GM12878 (cell line): ENCODE data around the gene GREB1. TPM values are rescaled to one million over a fixed set of nuclear protein-coding genes. Genes with fewer than 3 reads are reported as not detected.

Experiments used
- ATAC-seq: fragments of 200-7000 bp; cut with Tn5 transposase; 3 replicates; pipeline ENCODE4 v1.9.1; 2020; ENCODE audit warnings: mild to moderate bottlenecking, moderate library complexity
- BruUV-seq: library from RNA; stranded (reverse); fragments of 400-500 nt; replicated peaks from 2 replicates; lab custom pipeline; 2021; lab: Mats Ljungman, UMichigan
- CTCF ChIA-PET: fragments of 300-600 bp; sonication (Branson Sonifier 250); formaldehyde crosslinking; extraction: SDS; loops from one replicate; lab custom pipeline; 2021; ENCODE audit warnings: inconsistent platforms; lab: Yijun Ruan, JAX
- POLR2A ChIA-PET: fragments of 350-600 bp; formaldehyde crosslinking; extraction: SDS; loops from one replicate; lab custom pipeline; 2021; ENCODE audit warnings: inconsistent platforms; lab: Charles Lee
- RAD21 ChIA-PET: fragments of 300-600 bp; sonication (Branson Sonifier 250); formaldehyde crosslinking; loops from one replicate; lab custom pipeline; 2023; ENCODE audit warnings: antibody characterized with exemption; ENCODE audit not compliant: unreplicated experiment; lab: Charles Lee
- SMC1A ChIA-PET: fragments of 300-600 bp; sonication (Branson Sonifier 250); formaldehyde crosslinking; loops from one replicate; lab custom pipeline; 2023; ENCODE audit not compliant: unreplicated experiment, uncharacterized antibody; lab: Charles Lee
- DNase-seq: peaks from one replicate; pipeline ENCODE4 v3.0.0-alpha.2; 2011; ENCODE audit warnings: low read depth, low spot score
- FAIRE-seq: peaks from 3 replicates; lab custom pipeline; 2011; peaks lifted over from hg19 to GRCh38; lab: Jason Lieb, UNC
- H2AFZ ChIP-seq: 2 replicates; pipeline ENCODE4 v1.6.0; 2011; ENCODE audit warnings: low read depth, low read length, control low read depth; ENCODE audit not compliant: control insufficient read depth
- H3K27ac ChIP-seq: 2 replicates; pipeline ENCODE4 v1.5.1; 2011; ENCODE audit warnings: control low read depth; ENCODE audit not compliant: control insufficient read depth, insufficient read depth
- H3K27me3 ChIP-seq, 2 experiments: replicated peaks in 1 of 2; 2 replicates each; pipeline versions ENCODE4 v1.6.0 to v1.6.1; 2011; ENCODE audit warnings: low read length in 1 of 2; ENCODE audit not compliant: control insufficient read depth in 2 of 2, insufficient read depth in 2 of 2
- H3K36me3 ChIP-seq, 2 experiments: 2 replicates each; pipeline ENCODE4 v1.5.1; 2011; ENCODE audit warnings: low read length in 1 of 2; ENCODE audit not compliant: control insufficient read depth in 2 of 2, insufficient read depth in 2 of 2
- H3K4me1 ChIP-seq: 2 replicates; pipeline ENCODE4 v1.6.1; 2011; ENCODE audit warnings: mild to moderate bottlenecking, low read length, moderate library complexity, mixed read lengths; ENCODE audit not compliant: control insufficient read depth, insufficient read depth
- H3K4me2 ChIP-seq: 2 replicates; pipeline ENCODE4 v1.6.0; 2011; ENCODE audit warnings: control low read depth; ENCODE audit not compliant: control insufficient read depth, insufficient read depth
- H3K4me3 ChIP-seq: fragments of 200-600 bp; sonication (generic); 2 replicates; pipeline ENCODE4 v1.5.1; 2016
- H3K79me2 ChIP-seq: 2 replicates; pipeline ENCODE4 v1.6.0; 2011; ENCODE audit warnings: low read length; ENCODE audit not compliant: control insufficient read depth, insufficient read depth
- H3K9ac ChIP-seq: 2 replicates; pipeline ENCODE4 v1.8.0; 2011; ENCODE audit warnings: low read length, control low read depth, mixed read lengths; ENCODE audit not compliant: control insufficient read depth, insufficient read depth
- H3K9me3 ChIP-seq: replicated peaks from 3 replicates; pipeline ENCODE4 v1.5.1; 2011; ENCODE audit warnings: mild to moderate bottlenecking, low read length; ENCODE audit not compliant: control insufficient read depth, insufficient read depth
- H4K20me1 ChIP-seq: 2 replicates; pipeline ENCODE4 v1.6.0; 2011; ENCODE audit not compliant: control insufficient read depth, insufficient read depth
- BMI1 ChIP-seq: fragments of 450-650 bp; IDR thresholded peaks from 2 replicates; pipeline ENCODE4 v1.6.1; 2016; ENCODE audit warnings: mild to moderate bottlenecking, moderate library complexity, borderline replicate concordance
- KAT2A ChIP-seq: conservative IDR thresholded peaks from 2 replicates; pipeline ENCODE4 v1.6.1; 2011; ENCODE audit warnings: low read depth, low read length; ENCODE audit not compliant: control insufficient read depth
- KDM1A ChIP-seq: fragments of 200-600 bp; sonication (generic); IDR thresholded peaks from 2 replicates; pipeline ENCODE4 v1.6.1; 2016; ENCODE audit warnings: borderline replicate concordance
- POLR2AphosphoS2 ChIP-seq: IDR thresholded peaks from 2 replicates; pipeline ENCODE4 v1.6.1; 2011; ENCODE audit warnings: low read depth, mild to moderate bottlenecking, low read length, improper control_type of control experiment, moderate library complexity
- SMC3 ChIP-seq: IDR thresholded peaks from 2 replicates; pipeline ENCODE4 v1.6.1; 2011; ENCODE audit warnings: low read length, improper control_type of control experiment, borderline replicate concordance
- TCF3 ChIP-seq: IDR thresholded peaks from 2 replicates; pipeline ENCODE4 v1.6.1; 2012; ENCODE audit warnings: low read depth, mild to moderate bottlenecking, low read length, borderline replicate concordance; ENCODE audit not compliant: insufficient read depth
- WGBS: methylation state at CpG from one replicate; pipeline ENCODE4 v1.1.6; 2016; ENCODE audit warnings: low lambda C conversion rate; ENCODE audit not compliant: insufficient replicate concordance, insufficient coverage; ENCODE audit errors: missing lambda C conversion rate; 5-methylcytosine and 5-hydroxymethylcytosine counted together
- in situ Hi-C: fragments of 300-500 bp; cut with MboI; formaldehyde crosslinking; loops from 9 replicates; pipeline ENCODE4 v1.14.3; 2018; ENCODE audit warnings: mixed read lengths
- intact Hi-C: fragments of 100-400 bp; cut with micrococcal nuclease; formaldehyde crosslinking; loops from one replicate; pipeline ENCODE4 v1.14.2; 2022; ENCODE audit not compliant: unreplicated experiment
- polyA plus RNA-seq, 11 experiments: library from polyadenylated mRNA; depleted of rRNA in 4 of 11; unstranded in 6 of 11; stranded (reverse) in 5 of 11; fragments of >200 nt; fragmentation: Nextera tagmentation in 4 of 11; fragmentation: Illumina TruSeq in 1 of 11; extraction: Ambion mirVana in 4 of 11; extraction: Trizol in 1 of 11; gene quantifications; 1 replicate in 1 of 11; 2 replicates in 10 of 11; pipeline versions ENCODE4 v1.2.1 to v1.2.3, GENCODE V29; 2011 to 2016; ENCODE audit warnings: inconsistent platforms in 2 of 11, missing spikeins in 2 of 11, low read depth in 1 of 11
- total RNA-seq, 4 experiments: library from RNA; depleted of rRNA in 3 of 4; stranded (reverse); fragments of >200 nt in 3 of 4; fragmentation: Illumina TruSeq in 1 of 4; extraction: Trizol in 1 of 4; gene quantifications; 2 replicates each; pipeline versions ENCODE4 v1.2.1 to v1.2.3, GENCODE V29; 2013 to 2021

GREB1 gene
- total and polyA plus RNA-seq, 10 of the 15 experiments (the other 5 are each of a cell fraction or from before 2014, with no cell fraction given) = 0.09 to 2.1 (median 0.37) TPM; not detected in 1

GRCh38 chr2:11550901-11551568 is 17.2 kb downstream of the GREB1 start:
- Histone ChIP-seq H2AFZ (no peak overlapping the region), H3K4me1 (no peaks in the 10 kb centered on the region), H3K27ac (no peak overlapping the region), H3K4me3 (no peak overlapping the region), H3K9me3 (no peaks in the 10 kb centered on the region), H4K20me1 (no peaks in the 10 kb centered on the region), H3K79me2 (no peaks in the 10 kb centered on the region), H3K36me3 (no peaks in the 10 kb centered on the region), H3K4me2 (no peak overlapping the region), H3K9ac (no peak overlapping the region), H3K27me3 (no peaks in the 10 kb centered on the region; a peak in 1 of 4 replicates)
- POLR2A ChIA-PET = no interaction called here
- WGBS = 24% methylated on average over 7 of the region's 7 CpGs
- no peak for ATAC-seq
- BruUV-seq = no TSS peak
- FAIRE-seq = no peak
- intact Hi-C loops = no loop called here
- no peak for DNase-seq
- SMC1A ChIA-PET = interaction anchor here (0.6 kb wide), 1 partner anchor 12 kb away, joined by 4 read pairs; no protein-coding TSS in a partner anchor
- TF ChIP-seq KDM1A (no peak), KAT2A (no peak), SMC3 (no peak), TCF3 (no peak), BMI1 (no peak), POLR2AphosphoS2 (no peak)
- in situ Hi-C loops = no loop called here
- RAD21 ChIA-PET = no interaction called here
- CTCF ChIA-PET = interaction anchor here (0.7 to 1.6 kb wide), 2 partner anchors 11 to 13 kb away, joined by 3 to 4 read pairs; no protein-coding TSS in a partner anchor
